Caco-2 (cell line): ENCODE measurements around the gene SHOC1. TPM values are rescaled to one million over a fixed set of nuclear protein-coding genes. Genes with fewer than 3 reads are reported as not detected.
A peak's percentile ranks its signal among the peaks of the same experiment; 100 is the strongest.

ENCODE experiments used
- BruUV-seq: library from RNA; stranded (reverse); fragments of 400-500 nt; replicated peaks from 2 replicates; lab custom pipeline; 2021; lab: Mats Ljungman, UMichigan
- CTCF ChIA-PET: fragments of 300-600 bp; sonication (Branson Sonifier 250); formaldehyde crosslinking; loops from one replicate; lab custom pipeline; 2022; ENCODE audit warnings: antibody characterized with exemption; lab: Charles Lee
- POLR2A ChIA-PET: fragments of 300-600 bp; sonication (Branson Sonifier 250); formaldehyde crosslinking; loops from one replicate; lab custom pipeline; 2022; ENCODE audit warnings: antibody characterized with exemption; lab: Charles Lee
- DNase-seq, 2 experiments: peaks; one replicate each; pipeline versions ENCODE4 v3.0.0 to v3.0.0-alpha.2; 2020 to 2022
- H3K27me3 ChIP-seq: replicated peaks from 2 replicates; pipeline ENCODE4 v1.6.0; 2011; ENCODE audit warnings: low read length; ENCODE audit not compliant: control insufficient read depth, insufficient read depth
- H3K36me3 ChIP-seq: 2 replicates; pipeline ENCODE4 v1.5.1; 2011; ENCODE audit warnings: low read length; ENCODE audit not compliant: control insufficient read depth, insufficient read depth
- H3K4me1 ChIP-seq: fragments of 250-450 bp; sonication (Bioruptor Pico); 2 replicates; pipeline ENCODE4 v1.5.1; 2020; ENCODE audit warnings: mild to moderate bottlenecking
- H3K4me3 ChIP-seq: 2 replicates; pipeline ENCODE4 v1.5.1; 2011; ENCODE audit warnings: low read depth, mild to moderate bottlenecking, control low read depth, low read length
- H3K9me3 ChIP-seq: fragments of 250-450 bp; sonication (Bioruptor Pico); 2 replicates; pipeline ENCODE4 v1.5.1; 2020; ENCODE audit warnings: mild to moderate bottlenecking, moderate library complexity
- H3K27ac Mint-ChIP-seq: one replicate; pipeline ENCODE4 v1.8.0; 2022; ENCODE audit warnings: mixed read lengths; ENCODE audit not compliant: unreplicated experiment
- H3K27me3 Mint-ChIP-seq: one replicate; pipeline ENCODE4 v1.8.0; 2022; ENCODE audit warnings: mixed read lengths; ENCODE audit not compliant: insufficient read depth, unreplicated experiment
- H3K36me3 Mint-ChIP-seq: one replicate; pipeline ENCODE4 v1.8.0; 2022; ENCODE audit warnings: mild to moderate bottlenecking, mixed read lengths; ENCODE audit not compliant: insufficient read depth, unreplicated experiment
- H3K4me1 Mint-ChIP-seq: one replicate; pipeline ENCODE4 v1.8.0; 2022; ENCODE audit warnings: low read depth, mixed read lengths; ENCODE audit not compliant: unreplicated experiment
- H3K4me3 Mint-ChIP-seq: one replicate; pipeline ENCODE4 v1.8.0; 2022; ENCODE audit warnings: mild to moderate bottlenecking, moderate library complexity, mixed read lengths; ENCODE audit not compliant: unreplicated experiment
- H3K9me3 Mint-ChIP-seq: one replicate; pipeline ENCODE4 v1.8.0; 2022; ENCODE audit warnings: mixed read lengths; ENCODE audit not compliant: unreplicated experiment
- CTCF ChIP-seq, 2 experiments: fragments of 200-600 bp in 1 of 2; IDR thresholded peaks; 1 replicate in 1 of 2; 2 replicates in 1 of 2; pipeline versions ENCODE4 v1.5.1 to v1.8.0; 2011 to 2022; ENCODE audit warnings: antibody characterized with exemption in 1 of 2, control low read depth in 1 of 2, inconsistent platforms in 1 of 2, low read depth in 1 of 2, low read length in 1 of 2, mild to moderate bottlenecking in 1 of 2, moderate library complexity in 1 of 2; ENCODE audit not compliant: insufficient read depth in 1 of 2, severe bottlenecking in 1 of 2, unreplicated experiment in 1 of 2
- intact Hi-C: fragments of 100-400 bp; cut with micrococcal nuclease; formaldehyde crosslinking; loops from one replicate; pipeline ENCODE4 v1.10.0; 2022; ENCODE audit not compliant: unreplicated experiment
- total RNA-seq: library from RNA; stranded (reverse); gene quantifications from 2 replicates; pipeline ENCODE4 v1.2.3, GENCODE V29; 2022

Gene SHOC1
- total RNA-seq, 1 experiment from 2014 or later, result not detected

- POLR2A ChIA-PET, result no interaction called here
- no peaks in the 10 kb centered on the region for H3K27me3 Mint-ChIP-seq
- Histone ChIP-seq H3K27me3 (no peaks in the 10 kb centered on the region), H3K4me1 (no peaks in the 10 kb centered on the region), H3K9me3 (no peaks in the 10 kb centered on the region), H3K4me3 (no peak overlapping the region), H3K36me3 (no peaks in the 10 kb centered on the region)
- CTCF ChIA-PET, result no interaction called here
- peaks cover 11% of the 10 kb centered on the region for H3K9me3 Mint-ChIP-seq
- no peak for TF ChIP-seq CTCF (IDR thresholded peaks at IDR 0.05; ENCODE audit: insufficient read depth in 1 of 2, low read depth in 1 of 2, low read length in 1 of 2, severe bottlenecking in 1 of 2, unreplicated experiment in 1 of 2)
- DNase-seq, result no peak
- H3K27ac Mint-ChIP-seq, result no peak overlapping the region
- no peak overlapping the region for H3K4me3 Mint-ChIP-seq
- no peaks in the 10 kb centered on the region for H3K4me1 Mint-ChIP-seq
- H3K36me3 Mint-ChIP-seq, result no peaks in the 10 kb centered on the region
- intact Hi-C loops, result no loop called here
- no TSS peak for BruUV-seq
Observed at GRCh38 chr9:111832449-111832848, 37.7 kb upstream of the SHOC1 start.

- POLR2A ChIA-PET, result no interaction called here
- intact Hi-C loops, result no loop called here
Observed at GRCh38 chr9:111831371-111832108, 36.8 kb upstream of the SHOC1 start.

GRCh38 chr9:111828193-111828592, 33.5 kb upstream of the SHOC1 start:
- Mint-ChIP-seq H3K4me3 (no peak overlapping the region), H3K27ac (no peak overlapping the region), H3K4me1 (no peaks in the 10 kb centered on the region), H3K36me3 (no peaks in the 10 kb centered on the region), H3K9me3 (no peaks in the 10 kb centered on the region), H3K27me3 (no peaks in the 10 kb centered on the region)
- intact Hi-C loops, result loop anchor here (1.0 to 2.0 kb wide), 3 partner anchors 147 to 247 kb away; no protein-coding TSS in a partner anchor
- Histone ChIP-seq H3K27me3 (no peaks in the 10 kb centered on the region), H3K4me3 (no peak overlapping the region), H3K4me1 (no peaks in the 10 kb centered on the region), H3K9me3 (no peaks in the 10 kb centered on the region), H3K36me3 (no peaks in the 10 kb centered on the region)
- ChIA-PET CTCF (no interaction called here), POLR2A (no interaction called here)
- peak in 1 of 2 experiments; percentile 6 for TF ChIP-seq CTCF (IDR thresholded peaks at IDR 0.05; ENCODE audit: insufficient read depth in 1 of 2, low read depth in 1 of 2, low read length in 1 of 2, severe bottlenecking in 1 of 2, unreplicated experiment in 1 of 2)
- no TSS peak for BruUV-seq
- peak in 1 of 2 experiments; percentile 22 for DNase-seq

More at GRCh38 chr9:111831371-111832108, 36.8 kb upstream of the SHOC1 start:
- no peak for TF ChIP-seq CTCF (IDR thresholded peaks at IDR 0.05; ENCODE audit: insufficient read depth in 1 of 2, low read depth in 1 of 2, low read length in 1 of 2, severe bottlenecking in 1 of 2, unreplicated experiment in 1 of 2)
- H3K27me3 ChIP-seq, result no peaks in the 10 kb centered on the region
- no peaks in the 10 kb centered on the region for H3K4me1 Mint-ChIP-seq
- no peak overlapping the region for H3K27ac Mint-ChIP-seq
- DNase-seq, result no peak
- CTCF ChIA-PET, result no interaction called here
- no peaks in the 10 kb centered on the region for H3K9me3 ChIP-seq
- no peak overlapping the region for H3K4me3 Mint-ChIP-seq
- BruUV-seq, result no TSS peak
- no peaks in the 10 kb centered on the region for H3K27me3 Mint-ChIP-seq
- H3K36me3 Mint-ChIP-seq, result no peaks in the 10 kb centered on the region
- H3K9me3 Mint-ChIP-seq, result peaks cover 11% of the 10 kb centered on the region
- H3K4me3 ChIP-seq, result no peak overlapping the region
- H3K4me1 ChIP-seq, result no peaks in the 10 kb centered on the region
- H3K36me3 ChIP-seq, result no peaks in the 10 kb centered on the region
